Stimulated activated CD8-positive, alpha-beta memory T cell treated with anti-CD3 and anti-CD28 coated beads, Interleukin-4, amount 100 ng/mL, for 24 hours (primary cell): Measurements from ENCODE around the gene NATD1.

Experiments
- DNase-seq: peaks from one replicate; pipeline ENCODE4 v3.0.0-alpha.2; 2020; ENCODE audit warnings: low read depth

NATD1 gene

GRCh38 chr17:21275579-21276263 is 22.5 kb upstream of the NATD1 start:
- DNase-seq: peak; percentile 96

GRCh38 chr17:21275047-21275578 is 21.9 kb upstream of the NATD1 start:
- no peak for DNase-seq

- DNase-seq: no peak
Observed at GRCh38 chr17:21272881-21273792, 19.9 kb upstream of the NATD1 start.

- no peak for DNase-seq
Observed at GRCh38 chr17:21272250-21272649, 19.0 kb upstream of the NATD1 start.

- DNase-seq: no peak
Observed at GRCh38 chr17:21271454-21272183, 18.4 kb upstream of the NATD1 start.

- no peak for DNase-seq
Observed at GRCh38 chr17:21269394-21269793, 16.2 kb upstream of the NATD1 start.

- DNase-seq: no peak
Observed at GRCh38 chr17:21268596-21269188, 15.5 kb upstream of the NATD1 start.

- no peak for DNase-seq
Observed at GRCh38 chr17:21263376-21263775, 10.2 kb upstream of the NATD1 start.

- DNase-seq: no peak
Observed at GRCh38 chr17:21262259-21262993, 9.2 kb upstream of the NATD1 start.

GRCh38 chr17:21258593-21258992 is 5.4 kb upstream of the NATD1 start:
- DNase-seq: no peak

GRCh38 chr17:21253646-21254441 is 634 bp upstream of the NATD1 start:
- no peak for DNase-seq

- DNase-seq: no peak
Observed at GRCh38 chr17:21252289-21252795, 868 bp downstream of the NATD1 start.

- no peak for DNase-seq
Observed at GRCh38 chr17:21251337-21252010, 1.7 kb downstream of the NATD1 start.

- no peak for DNase-seq
Observed at GRCh38 chr17:21250854-21251253, 2.4 kb downstream of the NATD1 start.

GRCh38 chr17:21249920-21250703 is 3.1 kb downstream of the NATD1 start:
- no peak for DNase-seq

- no peak for DNase-seq
Observed at GRCh38 chr17:21249086-21249795, 4.0 kb downstream of the NATD1 start.

GRCh38 chr17:21248500-21248899 is 4.7 kb downstream of the NATD1 start:
- no peak for DNase-seq
